ENCODE measurements around the gene SIL1. TPM values are rescaled to one million over a fixed set of nuclear protein-coding genes. Genes with fewer than 3 reads are reported as not detected.
A peak's percentile ranks its signal among the peaks of the same experiment; 100 is the strongest.
"Not testable (repeated sequence)": the region's sequence is repeated elsewhere in the genome, so short reads cannot be mapped to it uniquely, and the experiment has no call there.

Gene SIL1
- total RNA-seq, 1 experiment from 2014 or later, result 10.7 TPM

GRCh38 chr5:139181835-139182452, 16.2 kb downstream of the SIL1 start (continued):
- no peak for TF ChIP-seq RORB (CRISPR knock-in tag; IDR thresholded peaks at IDR 0.05)
- TF ChIP-seq STAT6 (CRISPR knock-in tag; conservative IDR thresholded peaks at IDR 0.05; ENCODE audit: low read depth), result no peak

GRCh38 chr5:139181322-139181730, 16.8 kb downstream of the SIL1 start:
- TF ChIP-seq RELA (CRISPR knock-in tag; IDR thresholded peaks at IDR 0.05; ENCODE audit: borderline replicate concordance), result no peak
- no peak for TF ChIP-seq SMAD4 (CRISPR knock-in tag; IDR thresholded peaks at IDR 0.05)
- TF ChIP-seq GABPB1 (CRISPR knock-in tag; IDR thresholded peaks at IDR 0.05), result no peak
- DNase-seq (ENCODE audit: low spot score) (no peak), ATAC-seq (no peak)
- H3K4me1 Mint-ChIP-seq, result peaks cover 9% of the 10 kb centered on the region
- ChIA-PET CTCF (no interaction called here), POLR2A (no interaction called here)
- H3K27me3 Mint-ChIP-seq (ENCODE audit: low read depth), result no peaks in the 10 kb centered on the region
- no peaks in the 10 kb centered on the region for H3K9me3 Mint-ChIP-seq
- no peaks in the 10 kb centered on the region; the same call in 1 of the 2 replicates for H3K36me3 Mint-ChIP-seq
- H3K4me3 Mint-ChIP-seq, result no peak overlapping the region
- no peak overlapping the region; the same call in 1 of the 2 replicates for H3K27ac Mint-ChIP-seq

- Mint-ChIP-seq H3K4me1 (peaks cover 9% of the 10 kb centered on the region), H3K4me3 (no peak overlapping the region), H3K9me3 (no peaks in the 10 kb centered on the region), H3K27me3 (ENCODE audit: low read depth) (no peaks in the 10 kb centered on the region), H3K27ac (no peak overlapping the region), H3K36me3 (no peaks in the 10 kb centered on the region; the same call in 1 of the 2 replicates)
- ChIA-PET POLR2A (no interaction called here), CTCF (interaction anchor here (1.1 kb wide), 1 partner anchor 24 kb away, joined by 3 read pairs; no protein-coding TSS in a partner anchor)
- no peak for ATAC-seq
- no peak for TF ChIP-seq SMAD3 (CRISPR knock-in tag; IDR thresholded peaks at IDR 0.05; ENCODE audit: borderline replicate concordance)
- TF ChIP-seq TEAD1 (CRISPR knock-in tag; IDR thresholded peaks at IDR 0.05), result no peak
- TF ChIP-seq SP1 (CRISPR knock-in tag; conservative IDR thresholded peaks at IDR 0.05), result no peak
- no peak for TF ChIP-seq ZNF423 (CRISPR knock-in tag; IDR thresholded peaks at IDR 0.05)
- no peak for DNase-seq (ENCODE audit: low spot score)
Observed at GRCh38 chr5:139180850-139181249, 17.3 kb downstream of the SIL1 start.

GRCh38 chr5:139179778-139180513, 18.2 kb downstream of the SIL1 start:
- peak; percentile 7; the same call in 1 of the 2 replicates for TF ChIP-seq ZNF121 (CRISPR knock-in tag; IDR thresholded peaks at IDR 0.05)
- ATAC-seq; H3K27me3 Mint-ChIP-seq (ENCODE audit: low read depth); H3K9me3 Mint-ChIP-seq; DNase-seq (ENCODE audit: low spot score); H3K27ac Mint-ChIP-seq; H3K4me1 Mint-ChIP-seq; H3K4me3 Mint-ChIP-seq; H3K36me3 Mint-ChIP-seq; POLR2A ChIA-PET: not testable (repeated sequence)
- CTCF ChIA-PET, result interaction anchor here (0.7 to 1.1 kb wide), 2 partner anchors 23 to 141 kb away, joined by 3 read pairs; no protein-coding TSS in a partner anchor

GRCh38 chr5:139178935-139179334, 19.2 kb downstream of the SIL1 start:
- Mint-ChIP-seq H3K27me3 (ENCODE audit: low read depth) (no peaks in the 10 kb centered on the region), H3K36me3 (no peaks in the 10 kb centered on the region; the same call in 1 of the 2 replicates), H3K4me1 (peaks cover 9% of the 10 kb centered on the region), H3K27ac (no peak overlapping the region), H3K4me3 (no peak overlapping the region), H3K9me3 (0 out of 2 replicates have a peak, but pooled peaks cover 3% of the 10 kb centered on the region)
- CTCF ChIA-PET, result no interaction called here
- ATAC-seq (no peak; the same call in 1 of the 2 replicates), DNase-seq (ENCODE audit: low spot score) (no peak)
- POLR2A ChIA-PET, result no interaction called here
- no peak for TF ChIP-seq NR3C1 (CRISPR knock-in tag; conservative IDR thresholded peaks at IDR 0.05; ENCODE audit: low read depth)
- TF ChIP-seq ZNF396 (CRISPR knock-in tag; IDR thresholded peaks at IDR 0.05; ENCODE audit: borderline replicate concordance), result no peak
- TF ChIP-seq ESRRA (CRISPR knock-in tag; IDR thresholded peaks at IDR 0.05; ENCODE audit: borderline replicate concordance), result no peak
- no peak for TF ChIP-seq ZMAT4 (CRISPR knock-in tag; IDR thresholded peaks at IDR 0.05)
- TF ChIP-seq CTCF (IDR thresholded peaks at IDR 0.05), result no peak
- TF ChIP-seq ZNF671 (CRISPR knock-in tag; IDR thresholded peaks at IDR 0.05), result no peak
- no peak for TF ChIP-seq CREM (CRISPR knock-in tag; IDR thresholded peaks at IDR 0.05)
- TF ChIP-seq IRF1 (CRISPR knock-in tag; IDR thresholded peaks at IDR 0.05), result no peak
- no peak for TF ChIP-seq KAT7 (CRISPR knock-in tag; IDR thresholded peaks at IDR 0.05; ENCODE audit: borderline replicate concordance)
- no peak for TF ChIP-seq CBFB (CRISPR knock-in tag; IDR thresholded peaks at IDR 0.05; ENCODE audit: low read depth)

Data from WTC11 (cell line).